Neural progenitor cell (in vitro differentiated cells): ENCODE data around the gene TNN. TPM values are rescaled to one million over a fixed set of nuclear protein-coding genes. Genes with fewer than 3 reads are reported as not detected.

ENCODE experiments used
- DNase-seq: peaks from one replicate; pipeline ENCODE4 v3.0.0-alpha.2; 2016; ENCODE audit warnings: low spot score
- H2AFZ ChIP-seq: fragments of 200-600 bp; sonication (generic); replicated peaks from 2 replicates; pipeline ENCODE4 v1.6.1; 2016; ENCODE audit warnings: antibody characterized with exemption
- H3F3A ChIP-seq: fragments of 200-600 bp; sonication (generic); 2 replicates; pipeline ENCODE4 v1.6.1; 2016; ENCODE audit warnings: antibody characterized with exemption, low read depth
- H3K27ac ChIP-seq: fragments of 200-600 bp; sonication (generic); 2 replicates; pipeline ENCODE4 v1.5.1; 2016; ENCODE audit warnings: mild to moderate bottlenecking
- H3K27me3 ChIP-seq: fragments of 200-600 bp; sonication (generic); 2 replicates; pipeline ENCODE4 v1.6.1; 2016; ENCODE audit warnings: mild to moderate bottlenecking, moderate library complexity
- H3K36me3 ChIP-seq: fragments of 200-600 bp; sonication (generic); 2 replicates; pipeline ENCODE4 v1.5.1; 2016
- H3K4me1 ChIP-seq: fragments of 200-600 bp; sonication (generic); 2 replicates; pipeline ENCODE4 v1.6.1; 2016; ENCODE audit warnings: mixed run types
- H3K4me2 ChIP-seq: fragments of 200-600 bp; sonication (generic); 2 replicates; pipeline ENCODE4 v1.6.1; 2016
- H3K4me3 ChIP-seq: fragments of 200-600 bp; sonication (generic); 2 replicates; pipeline ENCODE4 v1.5.1; 2016
- H3K79me2 ChIP-seq: fragments of 200-600 bp; sonication (generic); 2 replicates; pipeline ENCODE4 v1.6.1; 2016; ENCODE audit warnings: low read depth
- H3K9ac ChIP-seq: fragments of 200-600 bp; sonication (generic); 2 replicates; pipeline ENCODE4 v1.6.1; 2016
- H3K9me3 ChIP-seq: fragments of 200-600 bp; sonication (generic); 2 replicates; pipeline ENCODE4 v1.5.1; 2016; ENCODE audit warnings: low read depth
- H4K20me1 ChIP-seq: fragments of 200-600 bp; sonication (generic); 2 replicates; pipeline ENCODE4 v1.6.1; 2016; ENCODE audit warnings: low read depth
- H3K27ac Mint-ChIP-seq: 3 replicates; pipeline ENCODE4 v1.8.0; 2021; ENCODE audit warnings: mixed read lengths
- H3K27me3 Mint-ChIP-seq: 2 replicates; pipeline ENCODE4 v1.8.0; 2022; ENCODE audit warnings: low read depth, mild to moderate bottlenecking, inconsistent platforms, moderate library complexity, mixed read lengths; ENCODE audit not compliant: insufficient read depth
- H3K36me3 Mint-ChIP-seq: 3 replicates; pipeline ENCODE4 v1.8.0; 2021; ENCODE audit warnings: mixed read lengths
- H3K4me1 Mint-ChIP-seq: 3 replicates; pipeline ENCODE4 v1.8.0; 2021; ENCODE audit warnings: mixed read lengths
- H3K4me3 Mint-ChIP-seq: 3 replicates; pipeline ENCODE4 v1.8.0; 2021; ENCODE audit warnings: mild to moderate bottlenecking, moderate library complexity, mixed read lengths
- H3K9me3 Mint-ChIP-seq: 3 replicates; pipeline ENCODE4 v1.8.0; 2020; ENCODE audit warnings: mixed read lengths
- EZH2 ChIP-seq: fragments of 200-600 bp; sonication (generic); IDR thresholded peaks from 2 replicates; pipeline ENCODE4 v1.6.1; 2017; ENCODE audit warnings: antibody characterized with exemption, mild to moderate bottlenecking, moderate library complexity
- EZH2phosphoT487 ChIP-seq: fragments of 200-600 bp; sonication (generic); IDR thresholded peaks from 2 replicates; pipeline ENCODE4 v1.6.1; 2017; ENCODE audit warnings: antibody characterized with exemption
- total RNA-seq: library from RNA; depleted of rRNA; stranded (reverse); fragments of >200 nt; gene quantifications from 2 replicates; pipeline ENCODE4 v1.2.3, GENCODE V29; 2015; ENCODE audit warnings: low replicate concordance
- TF ChIP-seq, protein P1 (sequence below): fragments of 200-600 bp; sonication (generic); IDR thresholded peaks from 2 replicates; pipeline ENCODE4 v1.5.1; 2017; ENCODE audit warnings: antibody characterized with exemption, mild to moderate bottlenecking

TNN gene
- total RNA-seq, 1 donor from 2014 or later, result not detected

DNA sequence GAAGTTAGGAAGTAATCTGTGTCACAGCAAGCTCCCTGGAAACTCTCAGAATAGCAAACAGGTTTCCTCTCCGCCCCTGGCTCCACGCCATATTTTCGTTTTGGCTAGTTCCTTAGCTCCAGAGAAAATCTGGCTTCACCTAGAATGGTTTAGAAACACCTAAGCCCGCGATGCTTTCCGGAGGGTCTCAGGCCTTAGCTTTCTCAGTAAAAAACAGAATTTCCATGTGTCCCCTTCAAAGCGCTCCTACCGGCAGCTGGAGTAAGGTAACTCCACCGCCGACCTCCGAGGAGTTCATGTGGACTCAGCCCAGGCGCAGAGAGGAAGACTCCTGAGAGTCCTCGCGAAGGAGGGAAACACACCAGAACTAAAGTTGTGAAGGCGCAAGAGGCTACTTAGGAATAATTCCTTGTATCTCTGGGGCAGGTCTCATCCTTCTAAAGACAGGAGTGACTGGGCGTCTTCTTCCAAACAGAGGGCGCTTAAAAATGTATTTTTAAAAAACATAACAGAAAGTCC is 124.5 kb downstream of the TNN start:
- TF ChIP-seq, protein P1, sequence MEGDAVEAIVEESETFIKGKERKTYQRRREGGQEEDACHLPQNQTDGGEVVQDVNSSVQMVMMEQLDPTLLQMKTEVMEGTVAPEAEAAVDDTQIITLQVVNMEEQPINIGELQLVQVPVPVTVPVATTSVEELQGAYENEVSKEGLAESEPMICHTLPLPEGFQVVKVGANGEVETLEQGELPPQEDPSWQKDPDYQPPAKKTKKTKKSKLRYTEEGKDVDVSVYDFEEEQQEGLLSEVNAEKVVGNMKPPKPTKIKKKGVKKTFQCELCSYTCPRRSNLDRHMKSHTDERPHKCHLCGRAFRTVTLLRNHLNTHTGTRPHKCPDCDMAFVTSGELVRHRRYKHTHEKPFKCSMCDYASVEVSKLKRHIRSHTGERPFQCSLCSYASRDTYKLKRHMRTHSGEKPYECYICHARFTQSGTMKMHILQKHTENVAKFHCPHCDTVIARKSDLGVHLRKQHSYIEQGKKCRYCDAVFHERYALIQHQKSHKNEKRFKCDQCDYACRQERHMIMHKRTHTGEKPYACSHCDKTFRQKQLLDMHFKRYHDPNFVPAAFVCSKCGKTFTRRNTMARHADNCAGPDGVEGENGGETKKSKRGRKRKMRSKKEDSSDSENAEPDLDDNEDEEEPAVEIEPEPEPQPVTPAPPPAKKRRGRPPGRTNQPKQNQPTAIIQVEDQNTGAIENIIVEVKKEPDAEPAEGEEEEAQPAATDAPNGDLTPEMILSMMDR, result no peak
- TF ChIP-seq EZH2, result peak; percentile 44
- no peak for TF ChIP-seq EZH2phosphoT487
- H3K4me2 ChIP-seq, result peak overlapping the region; percentile 95
- H2AFZ ChIP-seq, result peak overlapping the region; percentile 43
- no peaks in the 10 kb centered on the region for H4K20me1 ChIP-seq
- H3F3A ChIP-seq, result no peaks in the 10 kb centered on the region
- H3K9ac ChIP-seq, result no peak overlapping the region
- no peaks in the 10 kb centered on the region for H3K36me3 ChIP-seq
- peak; percentile 42 for DNase-seq
- Mint-ChIP-seq H3K9me3 (no peaks in the 10 kb centered on the region), H3K4me1 (peaks cover 3% of the 10 kb centered on the region), H3K27ac (no peak overlapping the region), H3K27me3 (peaks cover 30% of the 10 kb centered on the region), H3K36me3 (no peaks in the 10 kb centered on the region), H3K4me3 (peak overlapping the region; percentile 88)
- peaks cover 7% of the 10 kb centered on the region for H3K4me1 ChIP-seq
- H3K4me3 ChIP-seq, result peak overlapping the region; percentile 56
- H3K27me3 ChIP-seq, result peaks cover 65% of the 10 kb centered on the region
- no peak overlapping the region for H3K27ac ChIP-seq
- H3K9me3 ChIP-seq, result no peaks in the 10 kb centered on the region
- no peaks in the 10 kb centered on the region for H3K79me2 ChIP-seq

DNA sequence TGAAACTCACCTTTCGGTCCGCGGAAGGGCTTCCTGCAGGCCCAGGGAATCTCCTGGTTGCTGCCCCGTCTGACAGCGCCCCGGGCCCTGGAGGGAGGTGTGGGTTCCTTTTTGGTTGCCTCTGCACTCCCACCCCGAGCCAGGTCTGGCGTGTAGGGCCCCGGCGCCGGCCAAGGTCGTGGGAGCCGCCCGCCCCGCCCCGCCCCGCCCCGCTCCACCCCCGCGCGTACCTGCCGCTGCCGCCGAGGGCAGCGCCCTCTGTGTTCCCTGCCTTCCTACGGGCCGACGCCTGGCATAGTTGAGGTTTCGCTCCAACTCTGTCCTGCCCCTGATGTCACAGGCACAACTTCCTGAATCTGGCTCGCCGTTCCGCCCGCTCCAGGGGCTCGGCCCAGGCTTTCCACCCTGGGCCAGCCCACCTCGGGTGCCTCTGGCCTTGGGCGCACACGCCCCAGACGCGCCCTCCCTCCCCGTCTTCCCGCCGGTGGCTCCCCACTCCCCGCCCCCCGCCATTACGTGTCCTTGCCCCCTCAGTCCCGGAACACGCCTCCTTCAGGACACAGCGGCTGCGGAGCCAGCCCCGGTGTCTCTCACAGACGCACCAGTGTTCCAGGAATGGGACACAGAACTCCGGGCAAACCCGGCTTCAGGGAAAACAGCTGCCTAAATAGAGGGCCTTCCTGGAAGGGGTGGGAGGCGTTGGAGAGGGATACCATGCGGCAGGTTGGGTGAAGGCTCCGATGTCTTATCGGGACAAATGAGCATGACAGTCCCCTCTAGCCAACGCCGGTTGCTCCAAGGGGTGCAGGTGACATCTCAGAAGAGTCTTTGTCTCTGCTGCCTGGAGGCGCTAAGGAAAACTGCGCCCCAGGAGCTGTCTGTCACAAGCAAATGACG is 125.2 kb downstream of the TNN start, which contains the start of gene KIAA0040:
Gene KIAA0040, minus strand, starts transcription at position 147 of the 897 bp plus-strand sequence. CDS start 31,763 bp downstream, outside the sequence.
- Histone ChIP-seq H2AFZ (peak within 1 kb of the TSS; percentile 84), H3K27ac (no peak within 1 kb of the TSS), H3K4me1 (peaks cover 7% of the 10 kb centered on the region), H4K20me1 (no peaks in the 10 kb centered on the region), H3K36me3 (no peaks in the 10 kb centered on the region), H3K27me3 (peaks cover 65% of the 10 kb centered on the region), H3K9me3 (no peaks in the 10 kb centered on the region), H3K9ac (no peak within 1 kb of the TSS), H3K4me2 (peak within 1 kb of the TSS; percentile 95), H3K79me2 (no peaks in the 10 kb centered on the region), H3F3A (no peaks in the 10 kb centered on the region), H3K4me3 (peak within 1 kb of the TSS; percentile 56)
- H3K27ac Mint-ChIP-seq, result no peak within 1 kb of the TSS
- H3K27me3 Mint-ChIP-seq, result peaks cover 30% of the 10 kb centered on the region
- DNase-seq, result peak; percentile 72
- TF ChIP-seq EZH2, result peak; percentile 23
- TF ChIP-seq EZH2phosphoT487, result no peak
- TF ChIP-seq, protein P1, result peak; percentile 13
- H3K36me3 Mint-ChIP-seq, result no peaks in the 10 kb centered on the region
- no peaks in the 10 kb centered on the region for H3K9me3 Mint-ChIP-seq
- peak within 1 kb of the TSS; percentile 88 for H3K4me3 Mint-ChIP-seq
- H3K4me1 Mint-ChIP-seq, result peaks cover 3% of the 10 kb centered on the region

DNA sequence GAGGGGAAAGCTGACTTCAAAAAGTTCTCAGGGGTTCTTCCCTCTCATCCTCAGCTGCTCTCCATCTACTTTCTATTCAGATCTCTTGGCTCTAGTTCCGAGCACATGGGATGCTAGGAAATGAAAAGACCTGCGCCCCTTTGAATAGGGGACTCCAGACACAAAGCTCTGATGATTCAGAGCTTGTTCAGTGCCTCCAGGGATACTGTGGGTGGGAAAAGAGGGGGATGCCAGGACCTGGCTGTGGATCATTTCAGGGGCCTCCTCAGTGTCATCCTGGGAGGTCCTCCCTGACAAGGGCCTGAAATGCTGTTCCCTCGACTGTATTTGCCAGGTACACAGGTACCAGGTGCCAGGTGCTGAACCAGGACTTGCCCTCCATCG is 125.9 kb downstream of the TNN start:
- Mint-ChIP-seq H3K27me3 (peaks cover 30% of the 10 kb centered on the region), H3K4me1 (peaks cover 3% of the 10 kb centered on the region), H3K27ac (no peak overlapping the region), H3K4me3 (peak overlapping the region; percentile 88), H3K36me3 (no peaks in the 10 kb centered on the region), H3K9me3 (no peaks in the 10 kb centered on the region)
- Histone ChIP-seq H3K79me2 (no peaks in the 10 kb centered on the region), H3K27me3 (peaks cover 65% of the 10 kb centered on the region), H3K4me3 (peak overlapping the region; percentile 56), H4K20me1 (no peaks in the 10 kb centered on the region), H3K9me3 (no peaks in the 10 kb centered on the region), H3K27ac (no peak overlapping the region), H3K4me1 (peaks cover 7% of the 10 kb centered on the region), H3K36me3 (no peaks in the 10 kb centered on the region), H3F3A (no peaks in the 10 kb centered on the region), H2AFZ (no peak overlapping the region), H3K9ac (no peak overlapping the region), H3K4me2 (peak overlapping the region; percentile 95)
- TF ChIP-seq EZH2phosphoT487 (no peak), EZH2 (no peak)
- TF ChIP-seq, protein P1, result no peak
- DNase-seq, result no peak
